ENCODE data around the gene GRIK4.

DNA sequence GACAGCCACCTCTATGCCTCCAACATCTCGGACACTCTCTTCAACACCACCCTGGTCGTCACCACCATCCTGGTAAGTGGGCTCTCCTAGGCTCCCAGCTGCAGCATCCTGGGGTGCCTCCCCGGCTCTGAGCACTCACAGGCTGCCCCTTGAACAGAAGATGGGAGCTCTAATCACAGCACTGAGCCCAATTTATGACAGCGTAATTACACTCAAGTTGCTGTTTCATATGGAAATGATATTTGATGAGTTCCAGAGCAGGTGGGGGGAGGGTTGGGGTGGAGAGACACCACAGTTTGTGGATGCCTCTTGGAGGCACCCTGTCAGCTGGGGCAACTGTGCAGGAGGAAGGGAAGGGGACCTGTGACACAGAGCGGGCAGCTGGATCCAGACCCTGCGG is 387.0 kb downstream of the GRIK4 start:
- TF ChIP-seq, protein P1, sequence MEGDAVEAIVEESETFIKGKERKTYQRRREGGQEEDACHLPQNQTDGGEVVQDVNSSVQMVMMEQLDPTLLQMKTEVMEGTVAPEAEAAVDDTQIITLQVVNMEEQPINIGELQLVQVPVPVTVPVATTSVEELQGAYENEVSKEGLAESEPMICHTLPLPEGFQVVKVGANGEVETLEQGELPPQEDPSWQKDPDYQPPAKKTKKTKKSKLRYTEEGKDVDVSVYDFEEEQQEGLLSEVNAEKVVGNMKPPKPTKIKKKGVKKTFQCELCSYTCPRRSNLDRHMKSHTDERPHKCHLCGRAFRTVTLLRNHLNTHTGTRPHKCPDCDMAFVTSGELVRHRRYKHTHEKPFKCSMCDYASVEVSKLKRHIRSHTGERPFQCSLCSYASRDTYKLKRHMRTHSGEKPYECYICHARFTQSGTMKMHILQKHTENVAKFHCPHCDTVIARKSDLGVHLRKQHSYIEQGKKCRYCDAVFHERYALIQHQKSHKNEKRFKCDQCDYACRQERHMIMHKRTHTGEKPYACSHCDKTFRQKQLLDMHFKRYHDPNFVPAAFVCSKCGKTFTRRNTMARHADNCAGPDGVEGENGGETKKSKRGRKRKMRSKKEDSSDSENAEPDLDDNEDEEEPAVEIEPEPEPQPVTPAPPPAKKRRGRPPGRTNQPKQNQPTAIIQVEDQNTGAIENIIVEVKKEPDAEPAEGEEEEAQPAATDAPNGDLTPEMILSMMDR (IDR thresholded peaks at IDR 0.05): no peak
- no peak for TF ChIP-seq EZH2 (IDR thresholded peaks at IDR 0.05; ENCODE audit: borderline replicate concordance, insufficient read depth, low read depth, low read length, poor library complexity, severe bottlenecking)
